AG04450 (cell line): ENCODE data around the gene FSHR. TPM values are rescaled to one million over a fixed set of nuclear protein-coding genes. Genes with fewer than 3 reads are reported as not detected.

Experiments used
- CTCF ChIA-PET: fragments of 300-600, 350-600 bp; formaldehyde crosslinking; extraction: SDS; loops from one replicate; lab custom pipeline; 2022; ENCODE audit warnings: antibody characterized with exemption, inconsistent platforms; lab: Charles Lee
- POLR2A ChIA-PET: fragments of 350-600 bp; formaldehyde crosslinking; extraction: SDS; loops from one replicate; lab custom pipeline; 2021; ENCODE audit warnings: antibody characterized with exemption, inconsistent platforms; lab: Yijun Ruan, JAX
- DNase-seq: peaks from one replicate; pipeline ENCODE4 v3.0.0-alpha.2; 2011; ENCODE audit warnings: low read depth, low spot score
- H3K27ac ChIP-seq: one replicate; pipeline ENCODE4 v1.5.1; 2012; ENCODE audit warnings: low read depth, low read length, control low read depth
- H3K27me3 ChIP-seq: one replicate; pipeline ENCODE4 v1.6.0; 2012; ENCODE audit warnings: low read length; ENCODE audit not compliant: control insufficient read depth, insufficient read depth
- H3K4me3 ChIP-seq: 2 replicates; pipeline ENCODE4 v1.5.1; 2011; ENCODE audit warnings: mild to moderate bottlenecking, low read depth, low read length, control low read depth
- H3K9me3 ChIP-seq: 2 replicates; pipeline ENCODE4 v1.5.1; 2012; ENCODE audit warnings: low read length; ENCODE audit not compliant: control insufficient read depth, insufficient read depth
- CTCF ChIP-seq: IDR thresholded peaks from 2 replicates; pipeline ENCODE4 v1.5.1; 2011; ENCODE audit warnings: low read depth, low read length, control low read depth, inconsistent platforms
- polyA plus RNA-seq: library from polyadenylated mRNA; depleted of rRNA; stranded (reverse); fragments of >200 nt; gene quantifications from 2 replicates; pipeline ENCODE4 v1.2.3, GENCODE V29; 2011

Gene FSHR
- polyA plus RNA-seq, 1 experiment: not detected

GRCh38 chr2:49153252-49153651 lies 1.1 kb downstream of the FSHR start:
- ChIA-PET POLR2A (no interaction called here), CTCF (no interaction called here)
- no peak for TF ChIP-seq CTCF
- DNase-seq: no peak
- Histone ChIP-seq H3K9me3 (no peaks in the 10 kb centered on the region), H3K4me3 (no peak overlapping the region), H3K27ac (no peak overlapping the region), H3K27me3 (no peaks in the 10 kb centered on the region)

DNA sequence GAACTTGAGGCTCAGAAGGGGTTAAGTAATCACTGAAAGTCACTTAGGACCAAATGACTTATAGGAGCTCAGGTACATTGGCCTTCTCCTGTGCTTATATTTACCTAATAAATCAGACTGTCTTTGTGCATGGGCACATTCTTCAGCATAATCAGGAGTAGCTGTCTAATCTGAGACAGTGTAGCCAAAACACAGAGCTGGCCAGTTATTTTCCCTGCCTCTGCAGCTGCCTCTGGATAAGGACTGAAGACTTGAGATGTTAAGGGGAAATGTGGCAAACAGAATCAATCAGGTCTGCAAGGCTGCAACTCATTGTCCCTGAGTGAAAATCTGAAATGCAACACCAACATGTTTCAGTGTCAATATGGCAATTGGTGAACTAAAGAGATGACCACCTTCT lies 1.5 kb downstream of the FSHR start:
- ChIA-PET POLR2A (no interaction called here), CTCF (no interaction called here)

DNA sequence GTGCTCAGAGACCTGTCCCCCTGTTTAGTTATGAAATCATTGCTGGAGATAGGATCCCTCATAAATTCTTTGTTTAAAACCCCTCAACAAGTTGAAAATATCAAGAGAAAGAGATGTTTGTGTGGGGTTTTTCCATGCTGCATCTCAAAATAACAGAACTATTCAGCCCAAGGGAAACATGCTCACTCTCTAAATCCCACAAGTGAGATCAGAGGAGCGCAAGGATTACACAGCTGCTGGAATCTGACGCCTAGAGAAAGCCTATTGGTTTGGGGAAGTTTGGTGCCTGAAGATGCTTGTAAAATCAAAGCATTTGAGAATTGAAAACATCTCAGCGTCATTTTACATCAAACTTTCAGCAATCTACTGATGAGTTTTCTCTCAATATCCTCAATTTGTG lies 7.9 kb downstream of the FSHR start:
- no peak for DNase-seq
- H3K9me3 ChIP-seq: no peaks in the 10 kb centered on the region
- no peak for TF ChIP-seq CTCF
- no peak overlapping the region for H3K27ac ChIP-seq
- CTCF ChIA-PET: no interaction called here
- no peaks in the 10 kb centered on the region for H3K27me3 ChIP-seq
- H3K4me3 ChIP-seq: no peak overlapping the region
- POLR2A ChIA-PET: no interaction called here

More for the DNA sequence above, 1.5 kb downstream of the FSHR start:
- TF ChIP-seq CTCF: no peak
- Histone ChIP-seq H3K27ac (no peak overlapping the region), H3K4me3 (no peak overlapping the region), H3K9me3 (no peaks in the 10 kb centered on the region), H3K27me3 (no peaks in the 10 kb centered on the region)
- DNase-seq: no peak

GRCh38 chr2:49131801-49132200 lies 22.5 kb downstream of the FSHR start:
- TF ChIP-seq CTCF: no peak
- Histone ChIP-seq H3K4me3 (no peak overlapping the region), H3K27me3 (no peaks in the 10 kb centered on the region), H3K27ac (no peak overlapping the region), H3K9me3 (no peaks in the 10 kb centered on the region)
- POLR2A ChIA-PET: no interaction called here
- CTCF ChIA-PET: no interaction called here
- DNase-seq: no peak

- CTCF ChIA-PET: no interaction called here
- no peak overlapping the region for H3K4me3 ChIP-seq
Measured at GRCh38 chr2:49129034-49129433, 25.3 kb downstream of the FSHR start.

More at GRCh38 chr2:49129034-49129433, 25.3 kb downstream of the FSHR start:
- no peaks in the 10 kb centered on the region for H3K9me3 ChIP-seq
- DNase-seq: no peak
- H3K27me3 ChIP-seq: no peaks in the 10 kb centered on the region
- no peak overlapping the region for H3K27ac ChIP-seq
- POLR2A ChIA-PET: no interaction called here
- TF ChIP-seq CTCF: no peak
